HG03558 (cell line): Measurements from ENCODE around the gene B4GALT4.
A peak's percentile ranks its signal among the peaks of the same experiment; 100 is the strongest.

Source experiments
- ATAC-seq: cut with Tn5 transposase; IDR thresholded peaks from one replicate; pipeline ENCODE4 v1.9.1; 2021; ENCODE audit warnings: moderate number of reproducible peaks; ENCODE audit not compliant: unreplicated experiment; ENCODE audit errors: extremely low read depth

The B4GALT4 gene

DNA sequence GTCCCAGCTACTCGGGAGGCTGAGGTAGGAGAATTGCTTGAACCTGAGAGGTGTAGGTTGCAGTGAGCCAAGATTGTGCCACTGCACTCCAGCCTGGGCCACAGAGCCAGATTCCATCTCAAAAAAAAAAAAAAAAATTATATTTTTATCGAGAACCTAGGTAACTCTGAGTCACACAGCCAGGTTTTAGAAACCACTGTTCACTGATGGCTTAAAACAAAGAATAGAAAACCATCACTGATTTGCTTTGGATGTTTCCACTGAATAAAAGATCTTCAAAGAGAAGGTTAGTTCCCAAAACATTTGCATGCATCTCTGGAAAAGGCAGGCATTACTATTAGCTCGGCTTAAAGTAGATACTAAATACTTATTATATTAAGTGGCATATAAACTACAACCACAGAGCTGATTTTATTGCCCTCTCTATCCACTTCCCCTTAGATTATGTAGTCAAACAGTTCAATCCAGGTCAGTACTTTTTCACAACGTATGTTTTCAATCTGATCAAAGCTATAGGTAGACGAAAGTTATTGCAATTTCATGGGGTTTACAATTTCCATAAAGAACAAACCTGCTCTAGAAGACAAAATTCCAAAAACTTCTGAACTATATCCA lies 1.4 kb downstream of the B4GALT4 start:
- ATAC-seq, result no peak

DNA sequence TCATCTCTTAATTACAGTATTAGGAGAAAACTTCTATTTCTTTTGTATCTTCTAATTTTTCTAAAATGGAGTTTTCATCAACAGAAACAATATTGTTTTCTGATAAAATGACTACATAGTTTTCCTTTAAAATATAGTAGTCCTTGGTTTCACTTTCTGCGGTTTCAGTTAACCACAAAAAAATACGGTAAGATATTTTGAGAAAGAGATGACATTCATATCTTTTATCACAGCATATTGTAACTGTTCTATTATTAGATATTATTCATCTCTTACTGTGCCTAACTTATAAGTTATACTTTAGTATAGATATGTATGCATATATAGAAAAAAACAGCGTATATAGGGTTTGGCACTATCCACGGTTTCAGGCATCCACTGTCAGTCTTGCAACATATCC lies 2.3 kb downstream of the B4GALT4 start:
- no peak for ATAC-seq

DNA sequence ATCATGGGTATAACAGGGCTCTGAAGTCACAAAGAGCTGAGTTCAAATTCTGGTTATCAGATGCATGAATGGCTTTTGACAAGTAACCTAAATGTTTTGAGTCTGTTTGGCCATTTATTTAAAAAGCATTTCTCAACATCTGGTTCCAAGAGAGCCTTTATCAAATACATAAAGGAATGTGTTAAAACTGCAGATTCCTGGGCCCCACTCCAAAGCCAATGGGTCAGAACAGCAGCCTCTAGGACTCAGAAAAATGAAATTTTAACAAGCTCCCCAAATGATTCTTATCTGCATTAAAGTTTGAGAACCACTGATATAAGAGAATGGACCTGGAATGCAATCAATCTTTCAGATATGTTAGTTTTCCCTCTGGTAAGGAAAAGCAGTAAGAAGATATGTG lies 3.4 kb downstream of the B4GALT4 start:
- no peak for ATAC-seq

DNA sequence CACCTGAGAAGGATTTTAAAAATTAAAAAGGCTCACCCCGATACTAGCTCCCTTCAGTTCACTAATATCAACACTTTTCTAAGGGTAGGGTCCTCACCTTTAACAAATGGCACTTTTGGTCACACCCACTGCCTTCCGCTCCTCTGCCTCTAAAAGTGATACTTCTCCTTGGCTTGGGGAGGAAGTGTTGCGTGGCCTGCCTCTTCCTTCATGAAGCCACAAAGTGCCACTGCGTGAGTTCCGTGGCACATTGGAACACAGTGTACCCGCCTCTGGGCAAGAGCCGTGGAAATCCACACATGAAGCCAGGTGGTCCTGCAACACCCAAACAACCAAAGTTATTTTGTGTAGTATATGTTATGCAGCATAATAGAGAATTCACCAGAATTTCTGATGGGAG lies 3.9 kb downstream of the B4GALT4 start:
- no peak for ATAC-seq

DNA sequence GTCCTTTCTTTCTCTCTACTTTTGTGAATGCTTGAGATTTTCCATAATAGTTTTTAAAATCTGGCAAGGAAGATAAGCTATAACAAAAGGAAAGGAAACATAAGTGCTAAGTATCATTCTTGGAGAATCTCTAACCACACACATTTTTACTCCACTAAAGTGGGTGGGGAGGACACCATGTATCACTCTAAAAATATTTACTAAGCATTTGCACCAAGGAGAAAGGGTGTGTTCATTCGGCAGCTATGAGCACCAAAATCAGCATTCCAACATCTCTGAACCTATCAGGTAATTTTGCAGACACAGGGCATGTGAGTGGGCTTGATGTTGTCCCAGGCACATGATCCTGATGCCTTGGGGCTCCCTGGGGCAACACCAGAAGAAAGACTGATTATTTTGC lies 5.5 kb downstream of the B4GALT4 start:
- no peak for ATAC-seq

DNA sequence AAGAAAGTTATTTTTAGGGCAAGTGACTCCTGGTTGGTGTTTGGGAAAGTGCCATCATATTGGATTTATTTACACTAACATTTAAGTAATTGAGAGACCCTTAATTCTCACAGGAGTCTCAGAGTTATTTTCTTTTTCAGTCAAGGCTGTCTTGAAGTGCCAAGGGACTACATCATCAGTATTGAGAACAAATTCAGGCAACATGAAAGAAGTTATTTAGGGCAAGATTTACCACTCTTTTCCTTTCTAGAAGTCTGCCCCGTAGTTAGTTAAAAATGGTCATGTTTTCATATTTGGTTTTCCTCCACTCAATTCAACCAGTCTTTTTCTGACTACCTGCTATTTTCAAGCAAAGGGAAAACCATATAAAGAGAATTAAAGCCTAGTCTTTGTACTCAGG lies 6.1 kb downstream of the B4GALT4 start:
- ATAC-seq, result no peak

DNA sequence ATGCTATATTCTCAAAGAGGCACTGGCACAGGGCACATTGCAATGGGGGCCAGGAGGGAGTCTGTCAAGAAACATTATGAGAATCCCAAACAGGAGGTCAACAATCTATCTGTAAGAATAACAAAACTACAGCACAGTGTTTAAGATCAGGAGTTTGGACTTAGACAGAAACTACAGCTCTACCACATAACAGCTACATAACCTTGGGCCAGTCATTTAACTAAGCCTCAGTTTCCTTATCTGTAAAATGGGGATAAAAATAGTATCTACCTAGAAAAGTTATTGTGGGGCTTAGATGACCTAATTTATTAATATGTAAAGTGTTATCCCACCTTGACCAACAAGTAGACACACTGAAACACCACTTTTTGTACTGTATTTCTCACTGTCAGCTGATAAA lies 9.9 kb downstream of the B4GALT4 start:
- no peak for ATAC-seq

DNA sequence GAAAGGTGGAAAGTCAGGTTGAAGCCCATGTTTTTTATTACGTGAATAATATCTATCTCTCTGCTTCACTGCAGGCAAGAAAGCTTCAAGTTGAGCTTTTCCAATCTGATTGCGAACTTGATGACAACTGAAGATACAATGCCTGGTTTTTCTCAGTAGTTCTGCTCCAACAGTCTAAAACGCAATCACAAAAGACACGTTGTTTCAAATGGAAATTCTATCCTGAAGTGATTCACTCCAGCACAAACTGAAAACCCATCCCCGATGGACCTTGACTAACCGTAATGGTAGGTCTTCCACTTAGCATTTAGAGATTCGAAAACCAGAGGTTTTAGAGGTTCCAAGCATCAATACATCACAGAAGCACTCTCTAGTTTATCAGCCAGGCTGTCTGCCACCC lies 10.6 kb downstream of the B4GALT4 start:
- no peak for ATAC-seq

DNA sequence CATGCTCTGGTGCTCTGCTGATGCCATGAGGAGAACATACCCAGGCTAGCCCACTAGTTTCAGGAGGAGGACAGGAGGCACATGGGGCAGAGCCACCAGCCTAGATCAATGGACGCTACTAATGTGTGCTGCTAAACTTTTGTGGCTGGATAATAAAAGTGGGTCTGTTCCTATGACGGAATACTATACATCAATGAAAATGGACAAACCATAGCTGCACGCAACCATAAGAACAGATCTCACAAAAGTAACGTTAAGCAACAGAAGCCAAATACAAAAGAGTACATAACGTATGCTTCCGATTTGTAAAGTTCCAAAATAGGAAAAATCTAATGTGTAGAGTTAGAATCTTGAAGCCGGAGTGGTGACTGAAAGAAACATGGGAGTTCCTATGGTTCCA lies 11.5 kb downstream of the B4GALT4 start:
- no peak for ATAC-seq

DNA sequence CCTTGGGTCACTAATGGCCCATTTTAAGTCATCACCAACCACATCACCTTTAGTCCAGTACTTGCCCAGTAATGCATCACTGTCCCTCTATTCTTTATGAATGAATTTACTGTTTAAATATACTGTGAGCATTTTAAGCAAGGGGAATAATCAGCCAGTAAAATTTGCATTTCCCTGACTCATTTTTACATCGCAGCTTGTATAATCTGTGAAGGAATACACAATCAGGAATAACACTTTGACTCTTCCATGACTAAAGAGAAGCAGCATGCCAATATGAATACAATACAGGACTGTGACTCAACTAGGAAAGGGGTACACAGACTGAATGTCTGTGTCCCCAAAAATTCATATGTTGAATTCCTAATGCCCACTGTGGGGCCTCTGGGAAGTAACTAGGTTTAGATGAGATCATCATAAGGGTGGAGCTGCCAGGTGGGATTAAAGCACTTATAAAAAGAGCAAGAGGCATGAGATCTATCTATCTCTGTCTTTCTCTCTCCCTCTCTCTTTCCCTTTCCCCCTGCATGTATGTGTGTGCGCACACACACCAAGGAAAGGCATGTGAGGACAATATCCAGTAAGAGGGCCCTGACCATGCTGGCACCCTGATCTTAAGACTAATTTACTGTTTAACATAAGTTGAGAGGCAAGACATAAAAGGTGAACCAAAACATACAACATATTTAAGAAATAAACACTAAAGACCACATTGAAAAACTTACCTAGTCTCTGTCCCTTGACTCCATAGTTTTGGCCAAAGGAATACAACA lies 12.1 kb downstream of the B4GALT4 start:
- ATAC-seq, result no peak

DNA sequence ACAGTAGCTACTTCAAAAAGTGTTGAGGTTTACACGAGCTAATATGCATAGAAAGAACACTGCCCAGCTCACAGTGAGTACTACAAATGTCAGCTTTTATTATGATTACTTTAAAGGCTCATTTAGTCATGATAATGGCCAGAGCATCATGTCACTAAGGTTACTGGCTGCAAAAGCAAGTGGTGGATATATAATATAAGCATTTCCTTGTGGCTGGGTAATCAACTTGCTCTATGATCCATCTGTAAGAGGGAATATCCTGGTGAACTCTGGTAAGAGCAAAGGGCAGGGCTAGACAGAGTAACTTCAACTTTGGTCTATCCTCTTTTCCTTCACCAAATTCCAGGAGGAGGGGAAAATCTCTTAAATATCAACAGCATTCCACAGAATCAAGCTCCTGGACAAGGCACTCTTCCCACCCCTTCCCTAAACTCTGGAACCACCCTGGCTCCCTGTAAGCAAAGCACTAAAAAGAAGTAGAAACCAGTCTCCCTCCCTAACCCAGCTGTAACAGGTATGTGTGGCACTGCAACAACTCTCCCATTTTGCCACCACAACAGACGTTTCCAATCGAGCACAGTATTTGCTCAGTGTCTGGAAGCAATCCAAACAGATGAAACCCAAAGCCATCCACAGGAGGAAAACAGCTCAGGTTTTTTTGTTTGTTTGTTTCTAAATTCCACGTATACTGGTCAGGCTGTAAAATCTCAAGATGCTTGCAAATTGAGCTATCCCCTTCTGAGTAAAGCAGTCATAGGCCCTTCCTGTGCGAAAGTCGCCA lies 13.4 kb downstream of the B4GALT4 start:
- ATAC-seq, result no peak

DNA sequence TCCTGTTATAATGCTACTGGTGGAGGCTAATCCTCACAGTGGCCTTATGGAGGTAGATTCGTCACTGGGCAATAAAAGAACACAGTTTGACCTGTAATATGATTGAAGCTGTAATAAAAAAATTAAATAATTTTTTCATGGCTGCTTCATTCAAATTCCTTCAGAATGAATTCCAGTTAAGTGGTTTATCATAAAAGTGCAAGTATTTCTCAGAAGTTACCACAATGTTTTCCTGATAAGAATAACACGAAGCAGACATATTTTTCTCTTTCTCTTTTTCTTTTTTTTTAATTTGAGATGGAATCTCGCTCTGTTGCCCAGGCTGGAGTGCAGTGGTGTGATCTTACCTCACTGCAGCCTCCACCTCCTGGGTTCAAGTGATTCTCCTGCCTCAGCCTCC lies 15.6 kb downstream of the B4GALT4 start:
- no peak for ATAC-seq

DNA sequence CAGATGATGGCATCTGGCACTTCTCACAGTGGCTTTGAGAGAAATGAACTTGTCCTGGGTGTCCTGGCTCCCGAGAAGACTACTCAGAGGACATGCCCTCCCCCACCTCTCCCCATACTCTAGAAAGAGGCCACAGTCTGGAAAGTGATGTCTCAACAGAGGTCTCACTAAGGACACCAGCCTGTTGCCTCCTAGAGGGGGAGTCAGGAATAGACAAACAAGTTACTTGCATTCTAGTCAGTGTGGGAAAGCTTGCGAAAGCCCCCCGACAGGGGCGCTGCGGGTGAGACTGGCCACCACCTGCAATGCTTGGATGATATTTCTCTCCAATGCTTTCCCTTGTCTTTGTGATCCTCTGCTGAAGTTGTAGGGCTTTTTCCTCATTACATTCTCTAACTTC lies 17.2 kb downstream of the B4GALT4 start:
- no peak for ATAC-seq

DNA sequence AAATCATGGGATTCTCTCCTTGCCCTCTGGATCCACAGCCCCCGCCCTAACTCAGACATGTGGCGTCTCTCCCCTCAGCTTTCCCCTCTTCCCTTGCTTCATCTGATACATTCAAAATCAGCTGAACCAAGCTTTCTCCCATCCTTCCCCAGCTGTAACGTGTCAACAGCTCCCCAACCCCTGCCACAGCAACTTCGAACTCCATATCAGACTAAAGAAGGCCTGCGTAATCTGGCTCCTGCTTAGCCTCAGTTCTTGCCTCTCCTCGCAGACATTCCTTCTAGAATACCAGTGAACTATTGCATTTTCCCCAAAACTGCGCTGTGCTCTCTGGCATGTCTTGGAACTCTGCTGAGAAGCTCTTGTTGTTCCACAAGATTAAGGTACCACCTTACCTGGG lies 18.3 kb downstream of the B4GALT4 start:
- no peak for ATAC-seq

DNA sequence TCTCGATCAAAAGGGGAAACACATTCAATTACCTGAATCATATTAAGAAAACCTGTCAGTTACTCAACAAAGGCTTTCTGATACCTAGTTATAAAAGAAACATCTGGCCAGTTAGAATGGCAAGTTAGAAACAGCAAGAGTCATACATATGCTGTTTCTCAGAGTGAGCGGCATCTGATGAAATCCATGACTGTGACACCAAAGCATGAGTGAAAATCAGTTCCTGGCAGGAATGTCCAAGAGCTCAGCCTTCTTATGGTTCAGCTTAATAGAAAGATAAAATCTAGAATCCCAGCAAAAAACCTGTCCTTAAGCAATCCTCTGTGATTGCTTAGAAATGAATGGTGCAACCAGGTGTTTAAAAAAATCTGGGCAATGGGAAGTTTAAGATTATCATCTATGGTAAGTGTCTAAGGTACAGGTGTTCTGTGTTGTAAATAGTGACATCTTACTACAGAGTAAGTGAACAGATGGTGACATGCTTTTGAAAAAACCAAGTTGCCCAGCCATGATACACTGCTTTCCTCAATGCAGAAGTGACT lies 18.8 kb downstream of the B4GALT4 start:
- ATAC-seq, result no peak

DNA sequence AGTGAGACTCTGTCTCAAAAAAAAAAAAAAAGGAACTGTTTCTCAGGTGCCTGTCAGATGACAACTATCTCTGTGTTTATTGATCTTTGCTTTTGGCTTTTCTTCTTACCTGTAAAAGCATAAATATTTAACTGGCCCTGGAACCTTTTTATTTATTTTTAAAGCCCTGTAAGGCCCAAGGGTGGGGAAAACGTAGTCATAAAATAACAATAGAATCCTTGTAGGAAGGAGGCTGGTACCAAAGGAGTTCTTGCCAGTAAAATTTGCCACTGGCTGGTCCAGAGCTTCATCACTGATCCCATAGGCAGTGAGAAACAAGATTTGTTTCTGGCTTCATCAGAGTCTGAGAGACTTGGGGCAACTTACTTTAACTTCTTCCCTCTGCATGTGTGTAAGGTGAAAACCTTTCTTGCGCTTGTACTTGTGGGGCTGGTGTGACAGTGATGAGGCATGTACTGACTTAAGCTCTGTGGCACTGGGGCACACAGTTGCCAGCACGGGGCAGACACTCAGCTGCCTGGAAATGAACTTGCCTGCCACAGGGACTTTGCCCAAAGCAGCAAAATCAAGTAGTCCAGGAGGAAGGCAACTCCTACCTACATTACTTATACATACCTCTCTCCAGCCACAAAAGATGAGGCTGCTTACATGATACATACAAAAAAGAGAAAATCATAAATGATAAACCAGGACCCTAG lies 19.6 kb downstream of the B4GALT4 start:
- ATAC-seq, result no peak

DNA sequence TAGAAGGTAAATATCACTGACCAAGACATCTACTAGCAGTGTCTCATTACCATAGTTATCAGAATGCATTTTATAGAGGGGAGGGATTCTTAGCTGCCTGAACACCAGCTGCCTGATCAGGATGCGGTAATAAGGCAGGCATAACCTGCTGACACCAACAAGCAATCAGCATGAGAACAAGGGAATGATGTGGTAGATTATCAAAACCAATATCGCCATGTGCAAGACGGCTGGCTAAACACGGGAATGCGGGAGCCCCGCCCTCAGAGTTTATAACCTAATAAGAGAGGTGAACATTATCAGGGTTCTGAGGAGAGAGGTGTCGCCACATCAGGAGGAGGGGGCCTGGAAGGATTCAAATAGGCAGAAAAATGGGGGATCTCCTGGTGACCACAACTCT lies 20.5 kb downstream of the B4GALT4 start:
- ATAC-seq, result no peak

DNA sequence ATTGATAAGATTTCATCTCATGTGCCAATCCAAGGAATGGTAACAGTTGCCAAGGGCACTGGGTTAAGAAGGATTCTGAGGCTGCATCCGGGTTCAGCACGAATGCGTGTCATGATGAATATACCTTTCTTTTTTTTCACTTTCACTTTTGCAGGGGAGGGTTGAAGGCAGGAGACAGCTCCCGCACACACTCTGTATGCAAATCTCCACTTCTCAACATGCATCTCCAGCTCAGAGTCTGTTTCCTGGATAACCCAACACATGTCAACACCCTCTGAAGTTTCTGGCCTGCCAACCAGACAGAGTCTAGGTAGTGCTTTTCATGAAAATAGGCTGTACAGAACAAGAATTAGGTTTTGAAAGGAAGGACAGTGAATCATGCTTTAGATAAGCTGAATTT lies 21.6 kb downstream of the B4GALT4 start:
- ATAC-seq, result peak; percentile 99

DNA sequence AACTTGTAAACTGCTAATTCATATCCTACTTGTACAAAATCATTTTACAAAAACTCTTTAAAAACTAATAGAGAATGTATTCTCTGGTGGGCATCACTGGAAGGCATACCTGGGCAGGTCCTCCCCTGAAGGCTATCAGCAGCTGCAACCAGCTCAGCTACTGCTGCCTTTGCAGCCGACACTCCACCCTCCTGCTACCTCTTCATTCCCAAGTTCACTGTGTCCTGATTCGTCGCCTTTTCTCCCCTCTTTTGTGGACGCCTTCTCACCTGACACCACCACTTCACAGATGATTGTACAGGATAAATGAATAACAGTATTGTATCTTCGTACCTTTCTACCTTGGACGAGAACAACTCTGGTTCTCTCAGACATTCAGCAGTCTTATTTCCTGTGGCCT lies 28.9 kb downstream of the B4GALT4 start:
- ATAC-seq, result no peak

DNA sequence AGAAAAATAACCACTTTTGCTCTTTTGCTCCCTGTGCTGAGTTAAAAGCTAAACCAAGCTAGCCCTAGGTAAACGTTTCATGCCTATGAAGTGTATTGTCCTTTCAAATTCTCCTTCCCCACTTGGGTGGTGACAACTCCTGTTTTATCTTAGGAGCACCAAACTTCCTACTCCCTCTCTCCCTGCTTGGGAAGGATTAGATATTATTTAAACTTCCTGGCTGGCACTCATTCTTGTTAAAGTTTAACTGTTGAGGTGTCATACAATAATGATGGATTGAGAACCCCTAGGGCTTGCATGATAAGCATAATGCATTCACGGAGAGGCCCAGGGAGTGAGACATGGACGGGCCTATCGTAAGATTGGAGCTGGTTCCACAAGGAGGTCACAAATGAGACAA lies 29.5 kb downstream of the B4GALT4 start:
- no peak for ATAC-seq

DNA sequence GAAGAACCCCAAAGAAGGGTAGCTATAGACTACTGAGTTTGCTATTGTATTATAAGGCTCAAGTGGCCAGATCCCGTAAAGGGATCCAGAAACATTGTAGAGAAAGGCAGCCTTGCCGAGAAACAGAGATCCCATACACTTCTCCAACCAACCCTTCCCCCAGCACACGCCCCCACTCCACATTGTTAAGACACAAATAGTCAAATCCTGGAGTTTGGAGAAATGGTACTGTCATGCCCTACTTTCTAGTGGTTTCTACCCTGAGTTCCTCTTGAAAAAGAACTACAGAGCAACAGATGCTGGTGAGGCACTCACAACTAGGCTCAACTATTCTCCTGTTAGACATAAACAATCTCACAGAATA lies 33.2 kb downstream of the B4GALT4 start:
- no peak for ATAC-seq
